ENCODE measurements around the gene IL36B.

DNA sequence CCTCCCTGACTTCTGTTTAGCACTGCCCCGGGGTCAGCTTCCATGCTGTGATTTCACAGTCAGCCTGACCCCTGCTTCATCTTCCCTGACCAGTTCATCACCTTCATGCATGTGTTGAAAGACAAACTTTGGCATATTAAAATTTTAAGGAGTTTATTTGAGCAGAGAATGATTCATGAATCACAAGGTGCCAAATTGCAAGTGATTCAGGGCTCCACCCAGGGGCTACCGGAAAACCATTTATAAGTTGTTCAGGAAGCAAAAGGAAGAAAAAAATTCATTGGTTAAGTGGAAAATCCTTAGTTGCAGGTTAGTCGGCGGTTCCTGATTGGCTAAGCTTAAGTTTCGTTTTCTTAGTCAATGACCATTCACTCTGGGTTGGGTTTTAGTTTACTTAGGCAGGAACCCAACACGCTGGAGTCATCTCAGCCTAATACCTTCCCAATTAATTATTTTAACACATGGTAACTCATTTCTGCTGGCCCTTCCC lies 25.7 kb upstream of the IL36B start:
- TF ChIP-seq, protein P1, sequence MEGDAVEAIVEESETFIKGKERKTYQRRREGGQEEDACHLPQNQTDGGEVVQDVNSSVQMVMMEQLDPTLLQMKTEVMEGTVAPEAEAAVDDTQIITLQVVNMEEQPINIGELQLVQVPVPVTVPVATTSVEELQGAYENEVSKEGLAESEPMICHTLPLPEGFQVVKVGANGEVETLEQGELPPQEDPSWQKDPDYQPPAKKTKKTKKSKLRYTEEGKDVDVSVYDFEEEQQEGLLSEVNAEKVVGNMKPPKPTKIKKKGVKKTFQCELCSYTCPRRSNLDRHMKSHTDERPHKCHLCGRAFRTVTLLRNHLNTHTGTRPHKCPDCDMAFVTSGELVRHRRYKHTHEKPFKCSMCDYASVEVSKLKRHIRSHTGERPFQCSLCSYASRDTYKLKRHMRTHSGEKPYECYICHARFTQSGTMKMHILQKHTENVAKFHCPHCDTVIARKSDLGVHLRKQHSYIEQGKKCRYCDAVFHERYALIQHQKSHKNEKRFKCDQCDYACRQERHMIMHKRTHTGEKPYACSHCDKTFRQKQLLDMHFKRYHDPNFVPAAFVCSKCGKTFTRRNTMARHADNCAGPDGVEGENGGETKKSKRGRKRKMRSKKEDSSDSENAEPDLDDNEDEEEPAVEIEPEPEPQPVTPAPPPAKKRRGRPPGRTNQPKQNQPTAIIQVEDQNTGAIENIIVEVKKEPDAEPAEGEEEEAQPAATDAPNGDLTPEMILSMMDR (IDR thresholded peaks at IDR 0.05), result no peak
- no peak for TF ChIP-seq POLR2A (IDR thresholded peaks at IDR 0.05)
